Trophoblast cell (in vitro differentiated cells and primary cell): Measurements from ENCODE around the gene GIPC2.

Experiments
- DNase-seq, 2 donors: peaks; one replicate each; pipeline ENCODE4 v3.0.0-alpha.2; 2016
- H2AFZ ChIP-seq: 2 replicates; pipeline ENCODE4 v1.6.1; 2013; ENCODE audit warnings: low read length, moderate library complexity, mild to moderate bottlenecking; ENCODE audit not compliant: insufficient read depth, poor library complexity
- H2AK5ac ChIP-seq: 2 replicates; pipeline ENCODE4 v1.6.1; 2013; ENCODE audit warnings: mild to moderate bottlenecking, low read length
- H2BK120ac ChIP-seq: 2 replicates; pipeline ENCODE4 v1.6.1; 2013; ENCODE audit warnings: low read length, mild to moderate bottlenecking, moderate library complexity; ENCODE audit not compliant: insufficient read depth, poor library complexity
- H2BK12ac ChIP-seq: 2 replicates; pipeline ENCODE4 v1.6.1; 2013; ENCODE audit warnings: mild to moderate bottlenecking, low read length, moderate library complexity
- H2BK5ac ChIP-seq: 2 replicates; pipeline ENCODE4 v1.6.1; 2013; ENCODE audit warnings: low read length, low read depth, moderate library complexity, mild to moderate bottlenecking; ENCODE audit not compliant: poor library complexity
- H3K14ac ChIP-seq: 2 replicates; pipeline ENCODE4 v1.6.1; 2013; ENCODE audit warnings: mild to moderate bottlenecking, low read length
- H3K18ac ChIP-seq: 2 replicates; pipeline ENCODE4 v1.6.1; 2013; ENCODE audit warnings: mild to moderate bottlenecking, low read length
- H3K23ac ChIP-seq: 2 replicates; pipeline ENCODE4 v1.6.1; 2013; ENCODE audit warnings: low read length
- H3K27ac ChIP-seq: 2 replicates; pipeline ENCODE4 v1.5.1; 2013; ENCODE audit warnings: low read depth, mild to moderate bottlenecking, inconsistent platforms, low read length, moderate library complexity
- H3K27me3 ChIP-seq: 2 replicates; pipeline ENCODE4 v1.6.1; 2013; ENCODE audit warnings: inconsistent platforms, mild to moderate bottlenecking, low read length, moderate library complexity; ENCODE audit not compliant: insufficient read depth
- H3K36me3 ChIP-seq, 2 experiments: 1 replicate in 1 of 2; 2 replicates in 1 of 2; pipeline ENCODE4 v1.6.1; 2013; ENCODE audit warnings: low read length in 2 of 2, mild to moderate bottlenecking in 2 of 2, moderate library complexity in 1 of 2; ENCODE audit not compliant: insufficient read depth in 2 of 2, control insufficient read depth in 1 of 2
- H3K4ac ChIP-seq: 2 replicates; pipeline ENCODE4 v1.6.1; 2013; ENCODE audit warnings: low read depth, mild to moderate bottlenecking, low read length, moderate library complexity
- H3K4me1 ChIP-seq, 2 experiments: 1 replicate in 1 of 2; 2 replicates in 1 of 2; pipeline ENCODE4 v1.6.1; 2013; ENCODE audit warnings: low read length in 2 of 2, mild to moderate bottlenecking in 2 of 2, moderate library complexity in 1 of 2; ENCODE audit not compliant: insufficient read depth in 2 of 2, control insufficient read depth in 1 of 2
- H3K4me2 ChIP-seq: 2 replicates; pipeline ENCODE4 v1.6.1; 2013; ENCODE audit warnings: inconsistent platforms, mild to moderate bottlenecking, low read length, moderate library complexity
- H3K4me3 ChIP-seq: 2 replicates; pipeline ENCODE4 v1.5.1; 2013; ENCODE audit warnings: mild to moderate bottlenecking, low read depth, low read length, inconsistent platforms
- H3K79me1 ChIP-seq: one replicate; pipeline ENCODE4 v1.6.1; 2013; ENCODE audit warnings: low read length
- H3K79me2 ChIP-seq: 2 replicates; pipeline ENCODE4 v1.6.1; 2013; ENCODE audit warnings: low read length, mild to moderate bottlenecking; ENCODE audit not compliant: control insufficient read depth, insufficient read depth, poor library complexity
- H3K9ac ChIP-seq: 2 replicates; pipeline ENCODE4 v1.6.1; 2013; ENCODE audit warnings: mild to moderate bottlenecking, low read length
- H3K9me3 ChIP-seq: 2 replicates; pipeline ENCODE4 v1.6.1; 2013; ENCODE audit warnings: low read depth, mild to moderate bottlenecking, control low read depth, inconsistent platforms, low read length; ENCODE audit not compliant: insufficient read depth
- H4K12ac ChIP-seq: 2 replicates; pipeline ENCODE4 v1.6.1; 2013; ENCODE audit warnings: low read depth, mild to moderate bottlenecking, low read length, moderate library complexity
- H4K8ac ChIP-seq: 2 replicates; pipeline ENCODE4 v1.6.1; 2013; ENCODE audit warnings: low read depth, mild to moderate bottlenecking, low read length, moderate library complexity
- H4K91ac ChIP-seq: one replicate; pipeline ENCODE4 v1.6.1; 2013; ENCODE audit warnings: low read depth, mild to moderate bottlenecking, low read length, moderate library complexity
- WGBS: extraction: QIAGEN DNeasy Blood & Tissue Kit; methylation state at CpG from one replicate; pipeline ENCODE4 v1.1.7; 2013; ENCODE audit warnings: missing lambda C conversion rate; ENCODE audit not compliant: insufficient read length, insufficient coverage; ENCODE audit errors: extremely low coverage; 5-methylcytosine and 5-hydroxymethylcytosine counted together

The GIPC2 gene

GRCh38 chr1:78132948-78133322, 87.2 kb downstream of the GIPC2 start:
- Histone ChIP-seq H3K4me3 (no peak overlapping the region), H3K14ac (no peak overlapping the region), H2BK12ac (no peak overlapping the region), H2BK120ac (no peak overlapping the region), H2BK5ac (no peak overlapping the region), H3K18ac (no peak overlapping the region), H3K36me3 (no peaks in the 10 kb centered on the region), H3K4ac (no peak overlapping the region), H4K8ac (no peak overlapping the region), H2AK5ac (no peak overlapping the region), H4K91ac (no peak overlapping the region), H2AFZ (no peak overlapping the region), H3K27ac (no peak overlapping the region), H3K9ac (no peak overlapping the region), H3K27me3 (no peaks in the 10 kb centered on the region), H3K79me2 (no peaks in the 10 kb centered on the region), H4K12ac (no peak overlapping the region), H3K23ac (no peak overlapping the region), H3K4me2 (no peak overlapping the region), H3K9me3 (no peaks in the 10 kb centered on the region), H3K79me1 (no peaks in the 10 kb centered on the region), H3K4me1 (no peaks in the 10 kb centered on the region)
- DNase-seq, result no peak
- no CpG with 5 or more reads among the region's 1 CpG for WGBS

- Histone ChIP-seq H3K4me2 (no peak overlapping the region), H2BK5ac (no peak overlapping the region), H3K18ac (no peak overlapping the region), H4K91ac (no peak overlapping the region), H3K79me1 (no peaks in the 10 kb centered on the region), H4K12ac (no peak overlapping the region), H4K8ac (no peak overlapping the region), H3K9me3 (no peaks in the 10 kb centered on the region), H3K4me3 (no peak overlapping the region), H3K79me2 (no peaks in the 10 kb centered on the region), H2BK12ac (no peak overlapping the region), H3K27ac (no peak overlapping the region), H3K4me1 (no peaks in the 10 kb centered on the region), H3K36me3 (no peaks in the 10 kb centered on the region), H2AK5ac (no peak overlapping the region), H3K9ac (no peak overlapping the region), H3K23ac (no peak overlapping the region), H2AFZ (no peak overlapping the region), H3K14ac (no peak overlapping the region), H3K4ac (no peak overlapping the region), H3K27me3 (no peaks in the 10 kb centered on the region), H2BK120ac (no peak overlapping the region)
- no peak for DNase-seq
- no CpG with 5 or more reads among the region's 1 CpG for WGBS
Observed at GRCh38 chr1:78136680-78137079, 90.9 kb downstream of the GIPC2 start.

DNA sequence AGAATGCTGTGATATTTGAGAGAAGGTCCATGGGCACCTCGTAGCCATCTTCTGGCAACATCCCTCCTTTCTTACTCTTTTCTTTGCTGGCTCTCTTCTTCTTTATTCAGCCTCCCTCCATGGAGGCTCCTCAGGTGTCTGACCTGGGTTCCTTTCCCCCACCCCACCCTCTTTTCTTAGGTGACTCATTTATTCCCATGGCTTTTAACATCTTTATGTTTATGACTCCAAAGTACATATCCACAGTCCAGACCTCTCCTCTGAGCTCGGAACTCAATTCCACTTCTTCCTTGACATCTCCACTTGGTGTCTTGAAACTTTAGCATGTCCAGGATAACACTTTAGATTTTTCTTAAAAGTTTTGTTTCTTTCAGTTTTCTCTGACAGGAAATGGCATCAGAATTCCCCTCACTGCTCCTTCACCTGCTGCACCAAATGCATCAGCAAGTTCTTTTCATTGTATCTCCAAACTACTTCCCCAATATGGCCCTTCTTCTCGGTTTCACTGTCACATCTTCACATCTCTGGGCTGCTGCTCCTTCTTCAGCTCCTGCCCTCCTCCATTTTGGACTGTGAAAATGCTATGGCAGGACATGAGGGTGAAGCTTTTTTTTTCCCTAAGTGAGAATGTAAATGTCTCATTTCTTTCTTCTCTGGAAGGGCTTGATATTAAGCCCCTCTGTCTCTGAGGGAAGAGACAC, 95.9 kb downstream of the GIPC2 start:
- H2BK12ac ChIP-seq, result no peak overlapping the region
- no peaks in the 10 kb centered on the region for H3K79me2 ChIP-seq
- H3K9me3 ChIP-seq, result no peaks in the 10 kb centered on the region
- no CpG with 5 or more reads among the region's 3 CpGs for WGBS
- no peak overlapping the region for H3K27ac ChIP-seq
- H3K4me2 ChIP-seq, result no peak overlapping the region
- H3K14ac ChIP-seq, result no peak overlapping the region
- H3K79me1 ChIP-seq, result no peaks in the 10 kb centered on the region
- no peaks in the 10 kb centered on the region for H3K4me1 ChIP-seq
- no peaks in the 10 kb centered on the region for H3K36me3 ChIP-seq
- no peak overlapping the region for H3K9ac ChIP-seq
- no peak overlapping the region for H2AK5ac ChIP-seq
- no peak for DNase-seq
- H3K4me3 ChIP-seq, result no peak overlapping the region
- no peak overlapping the region for H3K23ac ChIP-seq
- no peaks in the 10 kb centered on the region for H3K27me3 ChIP-seq
- no peak overlapping the region for H4K8ac ChIP-seq
- H3K18ac ChIP-seq, result no peak overlapping the region
- no peak overlapping the region for H4K12ac ChIP-seq
- H2AFZ ChIP-seq, result no peak overlapping the region
- H3K4ac ChIP-seq, result no peak overlapping the region
- no peak overlapping the region for H4K91ac ChIP-seq
- no peak overlapping the region for H2BK5ac ChIP-seq
- no peak overlapping the region for H2BK120ac ChIP-seq

- Histone ChIP-seq H3K27ac (no peak overlapping the region), H3K79me1 (no peaks in the 10 kb centered on the region), H2BK5ac (no peak overlapping the region), H3K4me1 (no peaks in the 10 kb centered on the region), H2BK12ac (no peak overlapping the region), H4K8ac (no peak overlapping the region), H3K79me2 (no peaks in the 10 kb centered on the region), H4K12ac (no peak overlapping the region), H2BK120ac (no peak overlapping the region), H3K9ac (no peak overlapping the region), H3K36me3 (no peaks in the 10 kb centered on the region), H3K4me2 (no peak overlapping the region), H3K14ac (no peak overlapping the region), H3K4me3 (no peak overlapping the region), H2AFZ (no peak overlapping the region), H3K18ac (no peak overlapping the region), H3K23ac (no peak overlapping the region), H3K27me3 (no peaks in the 10 kb centered on the region), H3K9me3 (no peaks in the 10 kb centered on the region), H4K91ac (no peak overlapping the region), H3K4ac (no peak overlapping the region), H2AK5ac (no peak overlapping the region)
- no CpG with 5 or more reads among the region's 4 CpGs for WGBS
- DNase-seq, result no peak
Observed at GRCh38 chr1:78142736-78143135, 97.0 kb downstream of the GIPC2 start.
